GM04504 (cell line): ENCODE data around the gene SCYGR1.
"Not testable (repeated sequence)": the region's sequence is repeated elsewhere in the genome, so short reads cannot be mapped to it uniquely, and the experiment has no call there.

Source experiments
- DNase-seq: peaks from one replicate; pipeline ENCODE4 v3.0.0-alpha.2; 2012; ENCODE audit warnings: low read depth

Gene SCYGR1

GRCh38 chr2:227370791-227371312 is 16.9 kb downstream of the SCYGR1 start:
- no peak for DNase-seq

GRCh38 chr2:227370092-227370491 is 17.7 kb downstream of the SCYGR1 start:
- DNase-seq = no peak

GRCh38 chr2:227368574-227368973 is 19.2 kb downstream of the SCYGR1 start:
- DNase-seq = no peak

- DNase-seq = no peak
These were observed 20.3 kb downstream of the SCYGR1 start for GRCh38 chr2:227367427-227367795.

- peak; percentile 20 for DNase-seq
These were observed 20.9 kb downstream of the SCYGR1 start for GRCh38 chr2:227366769-227367426.

- no peak for DNase-seq
These were observed 21.9 kb downstream of the SCYGR1 start for GRCh38 chr2:227365833-227366232.

GRCh38 chr2:227364585-227365263 is 23.0 kb downstream of the SCYGR1 start:
- DNase-seq = not testable (repeated sequence)

- no peak for DNase-seq
These were observed 24.0 kb downstream of the SCYGR1 start for GRCh38 chr2:227363756-227364155.

GRCh38 chr2:227360351-227360750 is 27.4 kb downstream of the SCYGR1 start:
- no peak for DNase-seq

- no peak for DNase-seq
These were observed 36.1 kb downstream of the SCYGR1 start for GRCh38 chr2:227351639-227352038.

- DNase-seq = no peak
These were observed 37.6 kb downstream of the SCYGR1 start for GRCh38 chr2:227349989-227350612.

- DNase-seq = no peak
These were observed 39.4 kb downstream of the SCYGR1 start for GRCh38 chr2:227348324-227348723.

GRCh38 chr2:227347117-227347516 is 40.6 kb downstream of the SCYGR1 start:
- DNase-seq = no peak

- DNase-seq = no peak
These were observed 43.5 kb downstream of the SCYGR1 start for GRCh38 chr2:227344231-227344630.

- no peak for DNase-seq
These were observed 46.2 kb downstream of the SCYGR1 start for GRCh38 chr2:227341553-227341952.

GRCh38 chr2:227340106-227340505 is 47.6 kb downstream of the SCYGR1 start:
- no peak for DNase-seq

GRCh38 chr2:227339098-227339599 is 48.6 kb downstream of the SCYGR1 start:
- no peak for DNase-seq
